Stimulated activated CD4-positive, alpha-beta T cell treated with anti-CD3 and anti-CD28 coated beads, Interleukin-1b, Interleukin-23, amount 100 ng/mL, for 24 hours (primary cell): ENCODE results near the gene AFAP1L2.

Experiments
- DNase-seq, 4 experiments: peaks; one replicate each; pipeline ENCODE4 v3.0.0-alpha.2; 2020; ENCODE audit warnings: low read depth in 4 of 4, low spot score in 1 of 4

The AFAP1L2 gene

GRCh38 chr10:114293075-114293474 lies 111.2 kb downstream of the AFAP1L2 start:
- DNase-seq = no peak

GRCh38 chr10:114291516-114291915 lies 112.8 kb downstream of the AFAP1L2 start:
- no peak for DNase-seq

GRCh38 chr10:114291076-114291475 lies 113.2 kb downstream of the AFAP1L2 start:
- DNase-seq = no peak

- DNase-seq = no peak
Observed at GRCh38 chr10:114290038-114290437, 114.3 kb downstream of the AFAP1L2 start.

GRCh38 chr10:114289096-114289436 lies 115.2 kb downstream of the AFAP1L2 start:
- no peak for DNase-seq

- DNase-seq = no peak
Observed at GRCh38 chr10:114288424-114289095, 115.7 kb downstream of the AFAP1L2 start.

GRCh38 chr10:114286921-114287320 lies 117.4 kb downstream of the AFAP1L2 start:
- DNase-seq = no peak

GRCh38 chr10:114285961-114286441 lies 118.3 kb downstream of the AFAP1L2 start:
- DNase-seq = no peak

GRCh38 chr10:114284346-114285071 lies 119.8 kb downstream of the AFAP1L2 start:
- no peak for DNase-seq

GRCh38 chr10:114283535-114284234 lies 120.6 kb downstream of the AFAP1L2 start:
- no peak for DNase-seq

- no peak for DNase-seq
Observed at GRCh38 chr10:114283091-114283490, 121.2 kb downstream of the AFAP1L2 start.

GRCh38 chr10:114282526-114282925 lies 121.8 kb downstream of the AFAP1L2 start:
- no peak for DNase-seq

GRCh38 chr10:114281461-114281860 lies 122.8 kb downstream of the AFAP1L2 start:
- DNase-seq = no peak

GRCh38 chr10:114281006-114281405 lies 123.3 kb downstream of the AFAP1L2 start:
- DNase-seq = no peak

- DNase-seq = no peak
Observed at GRCh38 chr10:114279901-114280644, 124.2 kb downstream of the AFAP1L2 start.

- no peak for DNase-seq
Observed at GRCh38 chr10:114279289-114279688, 125.0 kb downstream of the AFAP1L2 start.

- DNase-seq = no peak
Observed at GRCh38 chr10:114278884-114279191, 125.5 kb downstream of the AFAP1L2 start.

- DNase-seq = no peak
Observed at GRCh38 chr10:114278140-114278883, 126.0 kb downstream of the AFAP1L2 start.

- no peak for DNase-seq
Observed at GRCh38 chr10:114276671-114277070, 127.6 kb downstream of the AFAP1L2 start.

GRCh38 chr10:114276066-114276465 lies 128.2 kb downstream of the AFAP1L2 start:
- no peak for DNase-seq
